ENCODE measurements around the gene TMCO1. TPM values are rescaled to one million over a fixed set of nuclear protein-coding genes. Genes with fewer than 3 reads are reported as not detected.
A peak's percentile ranks its signal among the peaks of the same experiment; 100 is the strongest.

The TMCO1 gene
- total RNA-seq, 5 donors from 2014 or later (not counting 1 experiment from before 2014, with no cell fraction given): 36.2 to 67.1 (median 51.4) TPM

DNA sequence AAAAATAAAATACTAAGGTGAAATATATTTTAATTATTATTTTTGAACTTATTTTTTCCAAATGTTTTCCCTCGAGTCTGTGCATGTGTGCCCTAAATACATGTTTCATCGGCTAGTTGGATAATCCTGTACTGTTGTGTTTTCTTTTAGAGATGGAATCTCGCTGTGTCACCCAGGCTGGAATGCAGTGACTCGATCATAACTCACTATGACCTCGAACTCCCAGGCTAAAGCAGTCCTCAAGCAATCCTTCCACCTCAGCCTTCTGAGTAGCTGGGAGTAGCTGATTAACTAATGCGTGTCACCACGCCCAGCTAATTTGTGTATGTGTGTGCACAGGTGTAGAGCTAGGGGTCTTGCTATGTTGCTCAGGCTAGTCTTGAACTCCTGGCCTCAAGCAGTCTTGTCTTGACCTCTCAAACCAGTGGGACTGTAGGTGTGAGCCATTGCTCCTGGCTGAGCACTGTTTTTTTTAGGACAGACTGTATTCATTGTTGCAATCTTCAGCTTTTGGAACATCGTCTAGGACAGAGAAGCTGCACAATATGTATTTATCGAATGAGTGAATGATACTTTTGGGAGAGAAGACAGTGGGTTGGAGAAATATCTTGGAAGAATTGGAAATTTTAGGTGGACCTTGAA, 4.8 kb upstream of the TMCO1 start:
- no peak overlapping the region for H3K4me3 Mint-ChIP-seq
- no peak overlapping the region for H3K27ac Mint-ChIP-seq
- no peaks in the 10 kb centered on the region for H3K9me3 Mint-ChIP-seq
- ChIA-PET CTCF (no interaction called here), POLR2A (no interaction called here)
- Histone ChIP-seq H3K4me3 (ENCODE audit: control insufficient read depth in 1 of 2, extremely low read depth in 1 of 2, low read length in 1 of 2) (no peak overlapping the region), H3K4me1 (ENCODE audit: control insufficient read depth in 1 of 2, extremely low read depth in 1 of 2, insufficient read depth in 2 of 2, low read length in 2 of 2) (peaks cover 4 to 7% of the 10 kb centered on the region in 2 experiments), H3K27ac (ENCODE audit: low read length) (no peak overlapping the region), H3K9me3 (no peaks in the 10 kb centered on the region), H3K27me3 (replicated peaks in 1 of 2; ENCODE audit: control insufficient read depth in 2 of 2, extremely low read depth in 1 of 2, insufficient read depth in 2 of 2, low read length in 1 of 2) (no peaks in the 10 kb centered on the region), H3K36me3 (ENCODE audit: control insufficient read depth in 2 of 2, extremely low read depth in 1 of 2, insufficient read depth in 1 of 2, low read length in 1 of 2) (no peaks in the 10 kb centered on the region)
- WGBS (ENCODE audit: insufficient coverage): 97% methylated on average over 6 of the region's 9 CpGs
- ATAC-seq (replicated peaks in 1 of 4) (no peak), DNase-seq (no peak)
- peaks cover 20 to 27% (median 24%) of the 10 kb centered on the region in 3 donors for H3K4me1 Mint-ChIP-seq
- H3K36me3 Mint-ChIP-seq: peaks cover 12% of the 10 kb centered on the region
- no peaks in the 10 kb centered on the region for H3K27me3 Mint-ChIP-seq

- no peaks in the 10 kb centered on the region for H3K27me3 ChIP-seq (replicated peaks in 1 of 2; ENCODE audit: control insufficient read depth in 2 of 2, extremely low read depth in 1 of 2, insufficient read depth in 2 of 2, low read length in 1 of 2)
- 100% methylated on average over 2 of the region's 3 CpGs for WGBS (ENCODE audit: insufficient coverage)
- no peak overlapping the region for H3K27ac ChIP-seq (ENCODE audit: low read length)
- H3K27me3 Mint-ChIP-seq: no peaks in the 10 kb centered on the region
- peaks cover 27 to 34% (median 31%) of the 10 kb centered on the region in 3 donors for H3K4me1 Mint-ChIP-seq
- CTCF ChIA-PET: interaction anchor here in 1 of 2 donors (0.7 kb wide), 1 partner anchor 39 kb away, joined by 3 read pairs; no protein-coding TSS in a partner anchor
- H3K4me3 ChIP-seq (ENCODE audit: control insufficient read depth in 1 of 2, extremely low read depth in 1 of 2, low read length in 1 of 2): no peak overlapping the region
- H3K4me3 Mint-ChIP-seq: no peak overlapping the region
- DNase-seq (no peak), ATAC-seq (replicated peaks in 1 of 4) (no peak)
- no peaks in the 10 kb centered on the region for H3K9me3 ChIP-seq
- POLR2A ChIA-PET: no interaction called here
- H3K36me3 Mint-ChIP-seq: peaks cover 18% of the 10 kb centered on the region
- H3K36me3 ChIP-seq (ENCODE audit: control insufficient read depth in 2 of 2, extremely low read depth in 1 of 2, insufficient read depth in 1 of 2, low read length in 1 of 2): peaks cover 0 to 3% of the 10 kb centered on the region in 2 donors
- H3K9me3 Mint-ChIP-seq: no peaks in the 10 kb centered on the region
- no peak overlapping the region for H3K27ac Mint-ChIP-seq
- peaks cover 4 to 9% of the 10 kb centered on the region in 2 experiments for H3K4me1 ChIP-seq (ENCODE audit: control insufficient read depth in 1 of 2, extremely low read depth in 1 of 2, insufficient read depth in 2 of 2, low read length in 2 of 2)
Measured at GRCh38 chr1:165772739-165773138, 4.1 kb upstream of the TMCO1 start.

- Histone ChIP-seq H3K4me1 (ENCODE audit: control insufficient read depth in 1 of 2, extremely low read depth in 1 of 2, insufficient read depth in 2 of 2, low read length in 2 of 2) (peaks cover 5 to 12% of the 10 kb centered on the region in 2 experiments), H3K4me3 (ENCODE audit: control insufficient read depth in 1 of 2, extremely low read depth in 1 of 2, low read length in 1 of 2) (no peak overlapping the region), H3K9me3 (no peaks in the 10 kb centered on the region), H3K27ac (ENCODE audit: low read length) (no peak overlapping the region), H3K36me3 (ENCODE audit: control insufficient read depth in 2 of 2, extremely low read depth in 1 of 2, insufficient read depth in 1 of 2, low read length in 1 of 2) (peaks cover 0 to 50% of the 10 kb centered on the region in 2 donors), H3K27me3 (replicated peaks in 1 of 2; ENCODE audit: control insufficient read depth in 2 of 2, extremely low read depth in 1 of 2, insufficient read depth in 2 of 2, low read length in 1 of 2) (no peaks in the 10 kb centered on the region)
- Mint-ChIP-seq H3K4me3 (peak overlapping the region in 1 of 3 donors; percentile 7), H3K27ac (peak overlapping the region in 1 of 2 donors; percentile 20), H3K9me3 (no peaks in the 10 kb centered on the region), H3K36me3 (peaks cover 43% of the 10 kb centered on the region), H3K4me1 (peaks cover 71 to 81% (median 78%) of the 10 kb centered on the region in 3 donors), H3K27me3 (no peaks in the 10 kb centered on the region)
- no peak for ATAC-seq (replicated peaks in 1 of 4)
- WGBS (ENCODE audit: insufficient coverage): 75% methylated on average over 1 of the region's 1 CpG
- CTCF ChIA-PET: no interaction called here
- no peak for DNase-seq
- POLR2A ChIA-PET: interaction anchor here in 1 of 2 donors (0.5 kb wide), 1 partner anchor 78 kb away, joined by 5 read pairs; no protein-coding TSS in a partner anchor
Measured at GRCh38 chr1:165764277-165764676, 4.4 kb downstream of the TMCO1 start.

DNA sequence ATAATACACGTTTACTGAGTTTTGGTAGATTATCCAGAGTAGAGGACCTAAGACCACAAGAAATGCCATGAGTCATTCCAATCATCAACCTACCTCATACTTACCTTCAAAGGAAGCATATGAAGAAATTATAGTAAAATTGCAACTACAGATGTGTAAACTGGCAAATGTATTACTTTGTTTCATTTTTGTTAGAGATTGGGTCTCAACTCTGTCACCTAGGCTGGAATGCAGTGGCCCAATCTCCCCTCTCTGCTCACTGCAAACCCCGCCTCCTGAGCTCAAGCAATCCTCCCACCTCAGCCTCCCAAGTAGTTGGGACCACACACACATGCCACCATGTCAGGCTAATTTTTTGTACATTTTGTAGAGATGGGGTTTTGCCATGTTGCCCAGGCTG, 5.2 kb downstream of the TMCO1 start:
- CTCF ChIA-PET: no interaction called here
- peaks cover 0 to 50% of the 10 kb centered on the region in 2 donors for H3K36me3 ChIP-seq (ENCODE audit: control insufficient read depth in 2 of 2, extremely low read depth in 1 of 2, insufficient read depth in 1 of 2, low read length in 1 of 2)
- no CpG with 5 or more reads among the region's 2 CpGs for WGBS (ENCODE audit: insufficient coverage)

DNA sequence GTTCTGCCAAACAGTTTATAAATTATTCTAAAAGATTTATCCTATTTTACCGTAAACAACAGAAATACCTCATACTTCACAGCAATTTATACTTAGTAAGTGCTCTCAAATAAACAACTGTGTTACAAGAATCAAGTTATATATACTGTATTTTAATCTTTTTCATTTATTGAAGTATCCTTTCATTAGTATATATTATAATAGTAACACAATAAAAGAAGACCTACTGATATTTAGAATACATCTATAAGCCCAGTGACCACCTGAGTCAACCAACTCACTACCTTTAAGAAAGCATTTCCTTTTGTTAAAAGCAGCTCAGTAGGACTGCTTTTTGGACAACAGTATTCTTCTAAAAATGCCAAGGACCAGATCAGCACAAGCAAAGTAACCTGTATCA, 5.9 kb downstream of the TMCO1 start:
- Mint-ChIP-seq H3K27ac (no peak overlapping the region), H3K9me3 (no peaks in the 10 kb centered on the region), H3K27me3 (no peaks in the 10 kb centered on the region), H3K36me3 (peaks cover 44% of the 10 kb centered on the region), H3K4me1 (peaks cover 63 to 72% (median 72%) of the 10 kb centered on the region in 3 donors), H3K4me3 (no peak overlapping the region)
- DNase-seq (no peak), ATAC-seq (replicated peaks in 1 of 4) (no peak)
- CTCF ChIA-PET: no interaction called here
- Histone ChIP-seq H3K4me1 (ENCODE audit: control insufficient read depth in 1 of 2, extremely low read depth in 1 of 2, insufficient read depth in 2 of 2, low read length in 2 of 2) (peaks cover 5 to 10% of the 10 kb centered on the region in 2 experiments), H3K27me3 (replicated peaks in 1 of 2; ENCODE audit: control insufficient read depth in 2 of 2, extremely low read depth in 1 of 2, insufficient read depth in 2 of 2, low read length in 1 of 2) (no peaks in the 10 kb centered on the region), H3K4me3 (ENCODE audit: control insufficient read depth in 1 of 2, extremely low read depth in 1 of 2, low read length in 1 of 2) (no peak overlapping the region), H3K36me3 (ENCODE audit: control insufficient read depth in 2 of 2, extremely low read depth in 1 of 2, insufficient read depth in 1 of 2, low read length in 1 of 2) (peaks cover 0 to 53% of the 10 kb centered on the region in 2 donors), H3K27ac (ENCODE audit: low read length) (no peak overlapping the region), H3K9me3 (no peaks in the 10 kb centered on the region)
- WGBS (ENCODE audit: insufficient coverage): no CpG with 5 or more reads among the region's 1 CpG
- POLR2A ChIA-PET: no interaction called here

More for the DNA sequence above, 5.2 kb downstream of the TMCO1 start:
- H3K9me3 Mint-ChIP-seq: no peaks in the 10 kb centered on the region
- Histone ChIP-seq H3K4me1 (ENCODE audit: control insufficient read depth in 1 of 2, extremely low read depth in 1 of 2, insufficient read depth in 2 of 2, low read length in 2 of 2) (peaks cover 5 to 12% of the 10 kb centered on the region in 2 experiments), H3K27ac (ENCODE audit: low read length) (no peak overlapping the region), H3K27me3 (replicated peaks in 1 of 2; ENCODE audit: control insufficient read depth in 2 of 2, extremely low read depth in 1 of 2, insufficient read depth in 2 of 2, low read length in 1 of 2) (no peaks in the 10 kb centered on the region), H3K4me3 (ENCODE audit: control insufficient read depth in 1 of 2, extremely low read depth in 1 of 2, low read length in 1 of 2) (no peak overlapping the region), H3K9me3 (no peaks in the 10 kb centered on the region)
- H3K4me1 Mint-ChIP-seq: peaks cover 66 to 74% (median 73%) of the 10 kb centered on the region in 3 donors
- H3K4me3 Mint-ChIP-seq: no peak overlapping the region
- H3K27ac Mint-ChIP-seq: no peak overlapping the region
- POLR2A ChIA-PET: no interaction called here
- no peaks in the 10 kb centered on the region for H3K27me3 Mint-ChIP-seq
- peaks cover 45% of the 10 kb centered on the region for H3K36me3 Mint-ChIP-seq
- DNase-seq: no peak
- no peak for ATAC-seq (replicated peaks in 1 of 4)

DNA sequence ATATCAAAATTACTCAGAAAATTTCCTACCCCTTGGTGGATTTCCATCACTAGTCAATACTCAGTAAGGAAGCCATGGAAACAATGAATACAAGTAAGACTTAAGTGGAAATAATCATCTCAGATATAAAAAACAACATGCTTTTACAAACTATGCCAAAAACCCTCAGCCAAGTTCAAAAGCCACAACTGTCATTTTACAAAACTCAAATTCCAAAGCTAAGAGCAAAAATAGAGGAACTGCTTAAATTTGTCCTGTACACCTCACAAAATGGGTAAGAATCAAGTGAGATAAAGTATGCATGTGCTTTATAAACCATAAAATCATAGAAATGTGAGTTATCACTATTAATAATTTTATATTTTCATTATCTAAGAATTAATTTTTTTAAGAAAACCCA, 9.6 kb downstream of the TMCO1 start:
- no peak overlapping the region for H3K27ac Mint-ChIP-seq
- H3K9me3 Mint-ChIP-seq: no peaks in the 10 kb centered on the region
- Histone ChIP-seq H3K27me3 (replicated peaks in 1 of 2; ENCODE audit: control insufficient read depth in 2 of 2, extremely low read depth in 1 of 2, insufficient read depth in 2 of 2, low read length in 1 of 2) (no peaks in the 10 kb centered on the region), H3K9me3 (no peaks in the 10 kb centered on the region), H3K36me3 (ENCODE audit: control insufficient read depth in 2 of 2, extremely low read depth in 1 of 2, insufficient read depth in 1 of 2, low read length in 1 of 2) (peaks cover 4 to 28% of the 10 kb centered on the region in 2 donors), H3K4me1 (ENCODE audit: control insufficient read depth in 1 of 2, extremely low read depth in 1 of 2, insufficient read depth in 2 of 2, low read length in 2 of 2) (peaks cover 1 to 3% of the 10 kb centered on the region in 2 experiments), H3K27ac (ENCODE audit: low read length) (no peak overlapping the region), H3K4me3 (ENCODE audit: control insufficient read depth in 1 of 2, extremely low read depth in 1 of 2, low read length in 1 of 2) (no peak overlapping the region)
- H3K4me1 Mint-ChIP-seq: peaks cover 40 to 49% (median 41%) of the 10 kb centered on the region in 3 donors
- no peak overlapping the region for H3K4me3 Mint-ChIP-seq
- ATAC-seq (replicated peaks in 1 of 4) (no peak), DNase-seq (no peak)
- CTCF ChIA-PET: no interaction called here
- POLR2A ChIA-PET: interaction anchor here (0.8 to 1.0 kb wide), 2 partner anchors 10 to 15 kb away, joined by 3 to 4 read pairs; no protein-coding TSS in a partner anchor
- H3K27me3 Mint-ChIP-seq: no peaks in the 10 kb centered on the region
- H3K36me3 Mint-ChIP-seq: peaks cover 25% of the 10 kb centered on the region
